HG02571 (cell line): ENCODE measurements around the gene GRAMD1A.
"Not testable (repeated sequence)": the region's sequence is repeated elsewhere in the genome, so short reads cannot be mapped to it uniquely, and the experiment has no call there.

Experiments
- ATAC-seq: cut with Tn5 transposase; IDR thresholded peaks from one replicate; pipeline ENCODE4 v1.9.1; 2021; ENCODE audit warnings: mild to moderate bottlenecking, moderate library complexity; ENCODE audit not compliant: unreplicated experiment

The GRAMD1A gene

GRCh38 chr19:35015954-35016351 is 15.8 kb downstream of the GRAMD1A start:
- ATAC-seq: no peak

GRCh38 chr19:35017507-35017906 is 17.4 kb downstream of the GRAMD1A start:
- ATAC-seq: no peak

- no peak for ATAC-seq
Measured at GRCh38 chr19:35018379-35018778, 18.3 kb downstream of the GRAMD1A start.

DNA sequence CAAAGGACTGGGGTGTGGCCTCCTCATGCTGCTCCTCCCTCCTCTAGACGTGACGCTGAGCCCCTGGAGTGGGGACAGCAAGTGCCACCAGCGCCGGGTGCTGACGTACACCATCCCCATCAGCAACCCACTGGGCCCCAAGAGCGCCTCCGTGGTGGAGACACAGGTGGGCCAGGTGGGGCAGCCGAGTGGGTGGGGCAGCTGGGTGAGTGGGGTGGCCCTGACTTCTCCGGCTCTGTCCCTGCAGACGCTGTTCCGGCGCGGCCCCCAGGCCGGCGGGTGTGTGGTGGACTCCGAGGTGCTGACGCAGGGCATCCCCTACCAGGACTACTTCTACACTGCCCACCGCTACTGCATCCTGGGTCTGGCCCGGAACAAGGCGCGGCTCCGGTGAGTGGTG is 19.0 kb downstream of the GRAMD1A start:
- no peak for ATAC-seq

- ATAC-seq: no peak
Measured at GRCh38 chr19:35021016-35021415, 20.9 kb downstream of the GRAMD1A start.

DNA sequence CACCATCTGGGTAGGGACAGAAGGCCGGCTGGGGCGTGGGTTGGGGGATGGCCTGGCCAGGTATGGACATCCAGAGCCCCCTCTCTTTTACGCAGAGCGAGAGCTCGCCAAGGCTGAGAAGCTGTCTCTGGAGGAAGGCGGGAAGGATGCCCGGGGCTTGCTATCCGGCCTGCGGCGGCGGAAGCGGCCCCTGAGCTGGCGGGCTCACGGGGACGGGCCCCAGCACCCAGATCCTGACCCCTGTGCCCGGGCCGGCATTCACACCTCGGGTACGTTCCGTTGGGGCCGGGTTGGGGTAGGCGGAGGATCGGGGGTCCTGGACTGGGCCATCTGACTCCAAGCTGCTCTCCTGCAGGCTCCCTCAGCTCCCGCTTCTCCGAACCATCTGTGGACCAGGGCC is 21.5 kb downstream of the GRAMD1A start:
- no peak for ATAC-seq

DNA sequence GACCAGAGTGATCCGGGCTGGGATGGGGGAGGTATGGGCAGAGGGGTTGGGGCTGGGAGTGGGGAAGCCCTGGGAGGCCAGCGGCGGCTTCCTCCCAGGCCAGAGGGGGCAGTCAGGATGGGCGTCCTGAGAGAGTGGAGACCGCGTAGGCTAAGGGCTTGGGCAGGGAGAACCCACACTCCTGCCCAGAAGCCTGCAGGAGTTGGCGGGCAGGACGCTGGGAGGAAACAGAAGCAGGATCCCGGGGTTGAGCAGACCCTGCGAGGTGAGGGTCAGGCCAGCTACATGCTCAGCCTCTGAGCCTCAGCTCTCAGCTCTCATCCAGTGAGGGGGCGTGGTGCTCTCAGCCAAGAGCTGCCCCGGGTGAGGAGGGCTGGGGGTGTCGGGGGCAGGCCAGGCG is 22.3 kb downstream of the GRAMD1A start:
- ATAC-seq: no peak

GRCh38 chr19:35023428-35023827 is 23.3 kb downstream of the GRAMD1A start:
- ATAC-seq: no peak

DNA sequence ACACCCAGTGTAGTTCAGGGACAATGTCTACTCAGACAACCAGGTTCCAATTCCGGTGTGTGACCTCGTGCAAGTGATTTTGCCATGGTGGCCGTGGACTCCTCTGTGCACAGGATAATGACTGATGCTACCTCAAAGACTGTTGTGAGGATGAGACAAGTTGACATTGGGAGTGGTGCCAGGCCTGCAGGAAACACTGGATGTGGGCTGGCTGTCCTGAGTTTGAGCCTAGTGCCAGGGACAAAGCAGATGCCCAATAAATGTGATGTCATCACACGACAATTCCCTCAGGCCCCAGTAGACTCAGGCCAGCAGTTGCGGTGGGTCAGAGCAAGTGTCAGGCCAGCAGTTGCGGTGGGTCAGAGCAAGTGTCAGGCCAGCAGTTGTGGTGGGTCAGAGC is 24.0 kb downstream of the GRAMD1A start:
- ATAC-seq: no peak

DNA sequence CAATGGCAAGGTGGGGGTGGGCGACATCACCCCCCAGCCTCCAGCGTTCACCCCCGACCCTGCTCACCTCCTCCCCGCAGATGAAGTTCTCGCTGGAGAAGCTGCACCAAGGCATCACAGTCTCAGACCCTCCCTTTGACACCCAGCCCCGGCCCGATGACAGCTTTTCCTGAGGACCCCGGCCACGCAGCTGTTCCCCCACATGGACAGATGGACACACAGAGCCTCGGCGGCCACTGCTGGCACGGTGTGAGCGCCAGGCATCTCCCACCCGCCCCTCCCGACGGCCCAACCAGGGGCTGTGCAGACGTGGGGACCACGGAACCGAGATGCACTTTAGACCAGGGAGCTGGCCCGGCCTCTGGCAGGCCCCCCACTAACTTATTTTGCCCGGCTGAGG is 25.8 kb downstream of the GRAMD1A start:
- no peak for ATAC-seq

DNA sequence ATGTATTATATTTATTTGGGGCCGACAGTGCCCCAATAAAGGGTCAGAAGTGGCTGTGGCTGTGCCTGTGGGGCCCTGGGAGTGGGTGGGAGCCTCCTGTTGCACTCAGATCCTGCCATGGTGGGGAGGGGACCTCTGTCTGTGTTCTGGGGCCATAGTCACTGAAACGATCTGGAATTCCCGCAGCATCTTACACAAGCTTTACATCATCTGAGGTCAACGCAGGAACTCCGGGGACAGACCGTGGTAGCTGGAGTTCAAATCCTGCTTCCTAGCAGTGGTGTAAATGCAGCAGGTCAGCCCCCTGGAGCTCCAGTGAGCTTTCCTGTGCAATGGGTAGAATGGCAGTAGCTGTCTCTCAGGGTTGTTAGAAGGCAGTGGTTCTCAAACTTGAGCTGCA is 26.3 kb downstream of the GRAMD1A start:
- no peak for ATAC-seq

DNA sequence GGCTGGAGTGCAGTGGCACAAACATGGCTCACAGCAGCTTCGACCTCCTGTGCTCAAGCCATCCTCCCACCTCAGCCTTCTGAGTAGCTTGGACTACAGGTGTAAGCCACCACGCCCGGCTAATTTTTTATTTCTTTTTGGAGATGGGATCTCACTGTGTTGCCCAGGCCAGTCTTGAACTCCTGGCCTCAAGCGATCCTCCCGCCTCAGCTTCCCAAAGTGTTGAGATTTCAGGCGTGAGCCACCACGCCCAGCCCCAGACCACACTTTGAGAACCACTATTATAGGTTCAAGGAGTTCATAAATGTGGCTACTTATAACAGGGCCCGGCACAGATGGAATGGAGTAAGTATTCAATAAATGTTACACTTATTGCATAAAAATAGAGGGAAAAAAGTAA is 26.9 kb downstream of the GRAMD1A start:
- ATAC-seq: no peak

- no peak for ATAC-seq
Measured at GRCh38 chr19:35027851-35028599, 27.9 kb downstream of the GRAMD1A start.

GRCh38 chr19:35028600-35028885 is 28.4 kb downstream of the GRAMD1A start:
- ATAC-seq: not testable (repeated sequence)

DNA sequence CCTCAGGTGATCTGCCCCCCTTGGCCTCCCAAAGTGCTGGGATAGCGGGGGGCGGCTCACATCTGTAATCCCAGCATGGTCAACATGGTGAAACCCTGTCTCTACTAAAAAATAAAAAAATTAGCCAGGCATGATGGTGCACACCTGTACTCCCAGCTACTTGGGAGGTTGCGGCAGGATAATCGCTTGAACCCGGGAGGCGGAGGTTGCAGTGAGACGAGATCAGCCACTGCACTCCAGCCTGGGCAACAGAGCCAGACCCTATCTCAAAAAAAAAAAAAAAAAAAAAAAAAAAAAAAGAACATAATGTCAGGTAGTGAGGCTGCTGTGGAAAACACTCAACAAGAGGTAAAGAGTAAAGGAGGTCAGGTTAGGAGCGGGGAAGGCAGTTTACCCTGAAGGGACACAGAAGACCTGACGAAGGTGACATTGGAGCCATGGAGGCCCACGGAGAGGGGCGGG is 29.2 kb downstream of the GRAMD1A start:
- not testable (repeated sequence) for ATAC-seq

GRCh38 chr19:35029737-35030256 is 29.7 kb downstream of the GRAMD1A start:
- ATAC-seq: no peak

DNA sequence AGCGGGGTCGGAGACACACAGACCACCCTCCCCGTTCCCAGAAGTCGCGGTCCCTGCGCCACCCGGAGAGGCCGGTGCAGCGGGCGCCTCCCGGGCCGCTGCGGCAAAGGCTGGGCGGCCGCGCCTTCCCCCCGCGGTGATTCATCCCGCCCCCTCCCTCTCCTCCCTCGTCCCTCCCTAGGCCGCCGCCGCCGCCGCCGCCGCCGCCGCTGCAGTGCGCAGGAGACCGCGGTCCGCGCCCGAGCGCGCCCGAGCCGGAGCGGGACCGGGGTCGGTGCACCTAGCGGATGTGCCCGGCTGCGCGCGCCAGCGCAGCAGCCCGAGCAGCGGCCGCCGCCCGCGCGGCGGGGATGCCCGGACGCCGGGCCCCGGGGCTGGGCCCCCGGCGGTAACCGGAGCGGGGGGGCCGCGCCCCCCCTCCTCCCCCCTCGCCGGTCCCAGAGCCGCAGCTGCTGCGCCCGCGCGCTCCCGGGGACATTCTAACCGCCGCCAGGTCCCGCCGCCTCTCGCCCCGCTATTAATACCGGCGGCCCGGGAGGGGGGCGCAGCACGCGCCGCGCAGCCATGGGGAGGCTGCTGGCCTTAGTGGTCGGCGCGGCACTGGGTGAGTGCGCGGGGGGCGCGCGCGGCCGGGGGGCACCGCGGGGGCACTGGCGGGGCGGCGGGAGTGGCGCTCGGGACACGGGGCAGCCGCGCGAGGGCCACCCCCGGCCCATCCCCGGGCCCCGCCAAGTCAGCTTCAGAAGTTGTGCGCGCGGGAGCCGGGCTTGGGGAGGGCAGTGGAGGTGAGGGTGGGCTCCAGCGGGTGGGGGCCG is 30.3 kb downstream of the GRAMD1A start, which contains the start of gene SCN1B:
TSS of gene SCN1B (plus strand) at position 214 of the 815 bp plus-strand sequence. CDS start at position 565, 351 bp downstream.
- no peak for ATAC-seq

- no peak for ATAC-seq
Measured at GRCh38 chr19:35031072-35031881, 31.2 kb downstream of the GRAMD1A start.

- ATAC-seq: no peak
Measured at GRCh38 chr19:35032356-35032865, 32.3 kb downstream of the GRAMD1A start.

DNA sequence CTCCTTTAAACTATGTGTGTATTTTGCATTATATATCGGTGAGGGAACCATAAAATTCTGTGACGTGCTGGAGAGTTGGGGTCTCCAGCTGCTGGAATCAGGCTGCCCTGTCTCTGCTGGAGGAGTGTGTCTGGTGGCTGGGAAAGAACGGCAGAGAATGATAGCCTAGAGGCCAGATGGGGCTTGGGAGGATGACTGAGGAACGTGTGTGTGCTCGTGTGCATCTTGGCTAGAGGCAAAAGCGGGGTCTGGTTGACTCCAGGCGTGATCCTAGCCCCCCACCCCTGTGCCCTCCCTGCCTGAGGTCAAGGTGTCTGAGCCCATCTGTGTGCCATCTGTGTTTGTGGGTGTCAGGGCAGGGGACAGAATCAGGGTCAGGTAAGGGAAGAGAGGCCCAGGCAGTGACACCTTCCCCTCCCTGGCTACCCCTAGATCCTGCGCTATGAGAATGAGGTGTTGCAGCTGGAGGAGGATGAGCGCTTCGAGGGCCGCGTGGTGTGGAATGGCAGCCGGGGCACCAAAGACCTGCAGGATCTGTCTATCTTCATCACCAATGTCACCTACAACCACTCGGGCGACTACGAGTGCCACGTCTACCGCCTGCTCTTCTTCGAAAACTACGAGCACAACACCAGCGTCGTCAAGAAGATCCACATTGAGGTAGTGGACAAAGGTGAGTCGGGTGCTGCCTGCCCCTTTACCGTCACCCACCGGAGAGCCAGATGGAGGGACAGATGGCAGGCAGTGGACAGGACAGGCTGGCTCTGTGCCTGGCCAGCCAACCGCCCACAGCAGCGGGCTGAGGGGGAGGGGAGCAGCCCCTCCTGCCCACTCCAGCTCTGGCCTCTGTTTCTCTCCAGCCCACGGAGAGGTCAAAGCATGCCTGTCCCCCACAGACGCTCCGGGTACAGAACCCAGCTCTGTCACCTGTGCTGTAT is 33.2 kb downstream of the GRAMD1A start:
- no peak for ATAC-seq
